GM23338 (cell line): Measurements from ENCODE around the gene AURKAIP1. TPM values are rescaled to one million over a fixed set of nuclear protein-coding genes. Genes with fewer than 3 reads are reported as not detected.
"Not testable (repeated sequence)": the region's sequence is repeated elsewhere in the genome, so short reads cannot be mapped to it uniquely, and the experiment has no call there.

Experiments
- ATAC-seq: fragments of 200-7000 bp; cut with Tn5 transposase; 3 replicates; pipeline ENCODE4 v1.9.1; 2020
- DNase-seq: peaks from one replicate; pipeline ENCODE4 v3.0.0-alpha.2; 2015; ENCODE audit warnings: low spot score
- H2AFZ ChIP-seq: fragments of 200-600 bp; sonication (generic); 2 replicates; pipeline ENCODE4 v1.8.0; 2016; ENCODE audit warnings: antibody characterized with exemption, mild to moderate bottlenecking, moderate library complexity
- H3F3A ChIP-seq: fragments of 200-600 bp; sonication (generic); replicated peaks from 2 replicates; pipeline ENCODE4 v1.8.0; 2017; ENCODE audit warnings: antibody characterized with exemption, mixed run types, low read depth
- H3K27ac ChIP-seq: fragments of 200-600 bp; sonication (generic); 2 replicates; pipeline ENCODE4 v1.6.1; 2016; ENCODE audit warnings: low read depth
- H3K27me3 ChIP-seq: fragments of 200-600 bp; sonication (generic); 2 replicates; pipeline ENCODE4 v1.8.0; 2016; ENCODE audit warnings: mild to moderate bottlenecking, mixed run types, moderate library complexity; ENCODE audit not compliant: insufficient read depth
- H3K36me3 ChIP-seq: fragments of 200-600 bp; sonication (generic); 2 replicates; pipeline ENCODE4 v1.8.0; 2016; ENCODE audit warnings: mild to moderate bottlenecking; ENCODE audit not compliant: insufficient read depth
- H3K4me1 ChIP-seq: fragments of 200-600 bp; sonication (generic); 2 replicates; pipeline ENCODE4 v1.8.0; 2016; ENCODE audit warnings: mild to moderate bottlenecking, moderate library complexity; ENCODE audit not compliant: insufficient read depth
- H3K4me2 ChIP-seq: fragments of 200-600 bp; sonication (generic); 2 replicates; pipeline ENCODE4 v1.7.1; 2017; ENCODE audit warnings: mixed run types
- H3K4me3 ChIP-seq: fragments of 200-600 bp; sonication (generic); 2 replicates; pipeline ENCODE4 v1.6.1; 2016; ENCODE audit warnings: mixed run types
- H3K79me2 ChIP-seq: fragments of 200-600 bp; sonication (generic); replicated peaks from 2 replicates; pipeline ENCODE4 v1.8.0; 2017; ENCODE audit warnings: mild to moderate bottlenecking; ENCODE audit not compliant: insufficient read depth
- H3K9me2 ChIP-seq: fragments of 200-600 bp; sonication (generic); 2 replicates; pipeline ENCODE4 v1.8.0; 2017; ENCODE audit not compliant: insufficient read depth
- H4K20me1 ChIP-seq: fragments of 200-600 bp; sonication (generic); replicated peaks from 2 replicates; pipeline ENCODE4 v1.8.0; 2017; ENCODE audit warnings: mild to moderate bottlenecking; ENCODE audit not compliant: insufficient read depth
- H3K27ac Mint-ChIP-seq: 2 replicates; pipeline ENCODE4 v1.8.0; 2020; ENCODE audit warnings: inconsistent platforms, mild to moderate bottlenecking, moderate library complexity, mixed read lengths
- H3K27me3 Mint-ChIP-seq: 3 replicates; pipeline ENCODE4 v1.8.0; 2022; ENCODE audit warnings: low read depth, mild to moderate bottlenecking, moderate library complexity, mixed read lengths, inconsistent platforms; ENCODE audit not compliant: insufficient read depth, poor library complexity
- H3K36me3 Mint-ChIP-seq: 3 replicates; pipeline ENCODE4 v1.8.0; 2021; ENCODE audit warnings: low read depth, mild to moderate bottlenecking, inconsistent platforms, moderate library complexity, mixed read lengths
- H3K4me1 Mint-ChIP-seq: 3 replicates; pipeline ENCODE4 v1.8.0; 2020; ENCODE audit warnings: mild to moderate bottlenecking, inconsistent platforms, mixed read lengths
- H3K4me3 Mint-ChIP-seq: 3 replicates; pipeline ENCODE4 v1.8.0; 2021; ENCODE audit warnings: moderate library complexity, mild to moderate bottlenecking, inconsistent platforms, mixed read lengths
- H3K9me3 Mint-ChIP-seq: 3 replicates; pipeline ENCODE4 v1.8.0; 2020; ENCODE audit warnings: moderate library complexity, mild to moderate bottlenecking, inconsistent platforms, mixed read lengths
- ETS1 ChIP-seq: IDR thresholded peaks from 2 replicates; pipeline ENCODE4 v1.6.1; 2016; ENCODE audit warnings: antibody characterized with exemption
- JUNB ChIP-seq: IDR thresholded peaks from one replicate; pipeline ENCODE4 v1.6.1; 2016; ENCODE audit warnings: antibody characterized with exemption; ENCODE audit not compliant: unreplicated experiment
- REST ChIP-seq: IDR thresholded peaks from one replicate; pipeline ENCODE4 v1.6.1; 2018; ENCODE audit warnings: antibody characterized with exemption; ENCODE audit not compliant: unreplicated experiment
- ZNF462 ChIP-seq: fragments of 250-450 bp; sonication (Bioruptor Pico); IDR thresholded peaks from 2 replicates; pipeline ENCODE4 v1.5.0; 2020; ENCODE audit warnings: mild to moderate bottlenecking, moderate library complexity
- polyA plus RNA-seq: library from polyadenylated mRNA; unstranded; fragments of >200 nt; fragmentation: Nextera tagmentation; extraction: Ambion mirVana; gene quantifications from 2 replicates; pipeline ENCODE4 v1.2.1, GENCODE V29; 2016
- total RNA-seq: library from RNA; depleted of rRNA; stranded (reverse); fragments of >200 nt; shearing (Covaris generic); gene quantifications from 2 replicates; pipeline ENCODE4 v1.2.3, GENCODE V29; 2014

AURKAIP1 gene
- total and polyA plus RNA-seq, 2 experiments from 2014 or later: 167 to 355 TPM

GRCh38 chr1:1415751-1416150, 40.7 kb upstream of the AURKAIP1 start:
- peaks cover 14% of the 10 kb centered on the region for H3K36me3 Mint-ChIP-seq
- H3K4me1 ChIP-seq: peaks cover 12% of the 10 kb centered on the region
- no peaks in the 10 kb centered on the region for H4K20me1 ChIP-seq
- peaks cover 20% of the 10 kb centered on the region for H3K4me1 Mint-ChIP-seq
- H2AFZ ChIP-seq: no peak overlapping the region
- no peaks in the 10 kb centered on the region for H3K9me2 ChIP-seq
- ATAC-seq (no peak), DNase-seq (no peak)
- H3K4me3 Mint-ChIP-seq: no peak overlapping the region
- no peaks in the 10 kb centered on the region for H3K36me3 ChIP-seq
- H3K9me3 Mint-ChIP-seq: peaks cover 14% of the 10 kb centered on the region
- peaks cover 11% of the 10 kb centered on the region for H3K27me3 Mint-ChIP-seq
- H3K79me2 ChIP-seq: no peaks in the 10 kb centered on the region
- no peak for TF ChIP-seq REST
- no peak overlapping the region for H3K4me2 ChIP-seq
- H3K4me3 ChIP-seq: no peak overlapping the region
- 0 out of 2 replicates have a peak, but pooled peaks cover 2% of the 10 kb centered on the region for H3K27me3 ChIP-seq
- peaks cover 4% of the 10 kb centered on the region; the same call in 1 of the 2 replicates for H3F3A ChIP-seq
- peak overlapping the region; percentile 63; the same call in 1 of the 2 replicates for H3K27ac ChIP-seq
- no peak overlapping the region for H3K27ac Mint-ChIP-seq

GRCh38 chr1:1412311-1412902, 37.4 kb upstream of the AURKAIP1 start:
- peaks cover 14% of the 10 kb centered on the region for H3K27me3 Mint-ChIP-seq
- H3K27ac Mint-ChIP-seq, H3K36me3 ChIP-seq, H3K27ac ChIP-seq, H3K4me3 Mint-ChIP-seq, H2AFZ ChIP-seq, H3K9me2 ChIP-seq, DNase-seq, H3K27me3 ChIP-seq, H3K4me3 ChIP-seq, H4K20me1 ChIP-seq, H3K4me2 ChIP-seq, ATAC-seq: not testable (repeated sequence)
- Histone ChIP-seq H3F3A (peaks cover 23% of the 10 kb centered on the region), H3K4me1 (peaks cover 31% of the 10 kb centered on the region), H3K79me2 (peaks cover 22% of the 10 kb centered on the region)
- H3K36me3 Mint-ChIP-seq: peaks cover 29% of the 10 kb centered on the region
- peaks cover 14% of the 10 kb centered on the region for H3K9me3 Mint-ChIP-seq
- peaks cover 34% of the 10 kb centered on the region for H3K4me1 Mint-ChIP-seq

- Histone ChIP-seq H3K4me3 (no peak overlapping the region), H3F3A (peaks cover 23% of the 10 kb centered on the region), H3K27me3 (no peaks in the 10 kb centered on the region), H2AFZ (no peak overlapping the region), H4K20me1 (no peaks in the 10 kb centered on the region), H3K79me2 (peaks cover 28% of the 10 kb centered on the region), H3K36me3 (no peaks in the 10 kb centered on the region), H3K4me1 (peaks cover 31% of the 10 kb centered on the region), H3K4me2 (no peak overlapping the region), H3K9me2 (no peaks in the 10 kb centered on the region), H3K27ac (peak overlapping the region; percentile 99; the same call in 1 of the 2 replicates)
- H3K27ac Mint-ChIP-seq: peak overlapping the region; percentile 54; the same call in 1 of the 2 replicates
- H3K27me3 Mint-ChIP-seq: peaks cover 17% of the 10 kb centered on the region
- H3K36me3 Mint-ChIP-seq: peaks cover 33% of the 10 kb centered on the region
- no peak overlapping the region for H3K4me3 Mint-ChIP-seq
- H3K4me1 Mint-ChIP-seq: peaks cover 34% of the 10 kb centered on the region
- peaks cover 14% of the 10 kb centered on the region for H3K9me3 Mint-ChIP-seq
- DNase-seq (no peak), ATAC-seq (no peak)
- TF ChIP-seq JUNB (no peak), ETS1 (no peak), ZNF462 (CRISPR knock-in tag) (no peak)
Measured at GRCh38 chr1:1411626-1412025, 36.6 kb upstream of the AURKAIP1 start.
